IPS-11a (cell line): ENCODE data around the gene TRPM3.

Source experiments
- H3K4me3 ChIP-seq: one replicate; pipeline ENCODE4 v1.5.1; 2013; ENCODE audit warnings: low read depth, low read length, control low read depth

TRPM3 gene

GRCh38 chr9:70564468-70565335 is 556.7 kb downstream of the TRPM3 start:
- H3K4me3 ChIP-seq = no peak overlapping the region

DNA sequence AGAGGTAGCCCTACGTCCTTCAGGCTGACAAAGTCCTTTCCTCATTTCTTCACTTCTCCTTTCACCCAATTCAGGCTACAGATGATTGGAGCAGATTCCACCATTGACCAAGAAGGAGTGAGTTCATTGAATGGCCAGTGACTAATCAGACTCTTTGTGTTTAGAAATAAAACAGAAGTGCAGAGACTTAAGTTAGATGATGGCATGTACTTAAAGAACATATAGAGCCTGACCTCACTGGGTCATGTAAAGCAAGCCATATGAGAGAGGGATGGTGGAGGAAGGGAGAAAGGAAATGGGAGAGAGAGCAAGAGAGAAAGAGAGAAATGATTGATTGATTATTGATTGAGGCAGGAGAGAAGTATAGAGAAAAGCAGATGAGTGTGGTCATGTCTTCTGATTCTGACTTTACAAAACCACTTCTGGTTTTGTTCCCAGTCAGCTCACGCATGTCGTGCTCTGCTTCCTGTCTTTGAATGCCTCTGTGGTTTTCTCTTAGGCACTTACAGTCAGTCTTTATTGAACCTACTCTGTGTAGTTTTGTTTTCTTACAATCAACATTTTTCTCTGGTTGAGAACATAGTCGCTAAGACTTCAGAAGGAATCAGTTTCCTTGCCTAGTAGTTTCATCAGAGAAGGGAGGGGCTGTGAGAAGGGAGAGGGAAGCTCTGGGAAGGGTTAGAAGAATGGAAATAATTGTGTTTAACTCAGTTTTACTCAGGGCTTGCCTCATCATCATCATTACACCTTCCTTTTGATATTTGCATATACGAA is 557.8 kb downstream of the TRPM3 start:
- H3K4me3 ChIP-seq = no peak overlapping the region

DNA sequence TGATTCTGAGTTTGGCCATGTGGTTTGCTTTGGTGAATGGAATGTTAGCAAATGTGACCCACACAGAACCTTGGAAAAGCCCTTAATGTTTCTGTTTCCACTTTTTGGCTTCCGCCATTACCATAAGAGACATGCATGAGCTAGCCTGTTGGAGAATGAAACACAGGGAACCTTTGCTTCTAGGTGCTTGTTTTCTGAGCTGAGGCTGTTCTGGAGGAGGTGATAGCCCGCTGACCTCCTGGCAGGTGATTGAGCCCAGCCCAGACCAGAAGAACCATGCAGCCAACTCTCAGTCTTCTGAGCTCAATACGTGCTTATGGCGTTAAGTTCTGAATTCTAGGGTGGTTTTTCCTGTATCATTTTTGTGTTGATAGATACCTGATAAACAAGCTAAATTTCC is 558.4 kb downstream of the TRPM3 start:
- no peak overlapping the region for H3K4me3 ChIP-seq

DNA sequence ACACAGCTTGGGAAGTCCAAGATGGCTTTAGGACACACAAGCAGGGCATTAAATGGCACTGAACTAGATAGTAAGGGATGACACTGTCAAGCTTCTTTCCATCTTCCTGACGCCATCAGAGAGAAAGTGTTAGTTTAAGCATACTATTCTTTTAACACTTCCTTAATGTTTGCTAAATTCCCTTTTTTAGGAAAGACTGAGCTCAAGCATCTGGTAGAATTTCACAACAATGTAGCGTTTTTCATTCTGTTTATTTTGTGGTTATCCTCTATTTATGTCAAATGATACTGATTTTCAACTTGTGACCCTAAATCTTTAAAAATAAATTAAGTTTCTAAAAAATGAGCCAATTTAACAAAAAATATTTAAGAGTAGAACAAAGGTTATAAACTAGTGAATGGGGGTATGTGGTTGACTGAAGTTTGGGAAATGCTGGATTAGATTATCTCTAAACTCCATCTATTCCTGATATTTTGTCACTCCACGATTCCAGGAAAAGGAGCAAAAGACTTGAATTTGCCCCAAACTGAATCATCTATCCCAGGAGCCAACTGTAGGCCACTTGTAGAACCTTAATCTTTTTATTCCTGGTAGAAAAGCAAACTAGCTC is 559.5 kb downstream of the TRPM3 start:
- no peak overlapping the region for H3K4me3 ChIP-seq

GRCh38 chr9:70561111-70561510 is 560.3 kb downstream of the TRPM3 start:
- H3K4me3 ChIP-seq = no peak overlapping the region

DNA sequence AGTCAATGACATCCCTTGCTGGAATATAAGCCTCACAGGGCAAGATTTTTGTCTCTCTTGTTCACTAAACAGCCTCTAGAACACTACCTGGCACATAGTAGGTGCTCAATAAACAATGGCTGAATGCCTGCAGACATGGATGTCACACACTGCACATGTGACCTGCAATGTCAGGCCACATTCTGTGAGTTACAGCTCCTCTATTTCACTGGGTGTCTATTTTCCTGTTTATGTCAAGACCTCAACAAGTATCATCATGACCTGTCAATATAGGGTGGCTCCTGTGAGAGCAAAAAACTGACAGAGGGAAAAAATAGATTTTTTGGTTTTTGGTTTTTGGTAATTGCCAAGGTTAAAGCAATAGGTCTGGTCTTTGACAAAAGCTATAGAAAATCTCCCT is 562.3 kb downstream of the TRPM3 start:
- no peak overlapping the region for H3K4me3 ChIP-seq

- no peak overlapping the region for H3K4me3 ChIP-seq
Observed at GRCh38 chr9:70557661-70558369, 563.6 kb downstream of the TRPM3 start.

DNA sequence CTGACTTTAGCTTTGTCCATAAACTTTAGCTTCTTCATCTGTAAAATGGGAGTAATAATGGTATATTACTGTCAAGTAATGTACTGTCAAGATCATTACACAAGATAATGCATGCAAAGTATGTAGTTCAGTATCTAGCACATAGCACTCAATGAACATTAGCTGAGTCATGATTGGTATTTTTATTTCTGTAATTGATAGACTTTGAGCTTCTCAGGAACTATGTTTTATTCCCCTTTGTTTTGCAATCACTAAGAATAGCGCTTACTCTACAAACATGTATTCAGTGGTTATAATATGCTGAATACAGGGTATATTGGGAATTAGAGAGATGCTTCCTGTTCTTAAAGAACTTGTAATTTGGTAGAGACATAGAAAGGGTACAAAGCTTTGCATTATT is 564.6 kb downstream of the TRPM3 start:
- no peak overlapping the region for H3K4me3 ChIP-seq

DNA sequence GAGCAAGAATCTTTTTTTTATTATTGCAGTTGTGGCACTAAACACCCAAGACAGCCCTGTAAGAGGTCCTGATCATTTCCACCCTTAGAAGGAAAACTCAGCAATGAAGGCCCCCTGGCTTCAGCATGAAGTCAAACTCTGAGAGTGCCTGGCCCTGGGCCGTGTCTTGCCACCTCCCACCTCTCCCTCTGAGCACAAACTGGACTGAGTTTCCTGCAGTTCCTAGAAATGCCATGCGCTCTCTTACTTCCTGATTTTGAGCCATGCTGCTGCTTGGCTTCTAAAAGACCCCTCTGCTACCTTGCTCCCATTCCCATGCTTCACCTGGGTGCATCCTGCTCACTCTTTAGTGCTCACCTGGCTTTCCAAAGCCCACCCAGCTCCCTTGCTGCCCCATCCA is 566.5 kb downstream of the TRPM3 start:
- H3K4me3 ChIP-seq = no peak overlapping the region

DNA sequence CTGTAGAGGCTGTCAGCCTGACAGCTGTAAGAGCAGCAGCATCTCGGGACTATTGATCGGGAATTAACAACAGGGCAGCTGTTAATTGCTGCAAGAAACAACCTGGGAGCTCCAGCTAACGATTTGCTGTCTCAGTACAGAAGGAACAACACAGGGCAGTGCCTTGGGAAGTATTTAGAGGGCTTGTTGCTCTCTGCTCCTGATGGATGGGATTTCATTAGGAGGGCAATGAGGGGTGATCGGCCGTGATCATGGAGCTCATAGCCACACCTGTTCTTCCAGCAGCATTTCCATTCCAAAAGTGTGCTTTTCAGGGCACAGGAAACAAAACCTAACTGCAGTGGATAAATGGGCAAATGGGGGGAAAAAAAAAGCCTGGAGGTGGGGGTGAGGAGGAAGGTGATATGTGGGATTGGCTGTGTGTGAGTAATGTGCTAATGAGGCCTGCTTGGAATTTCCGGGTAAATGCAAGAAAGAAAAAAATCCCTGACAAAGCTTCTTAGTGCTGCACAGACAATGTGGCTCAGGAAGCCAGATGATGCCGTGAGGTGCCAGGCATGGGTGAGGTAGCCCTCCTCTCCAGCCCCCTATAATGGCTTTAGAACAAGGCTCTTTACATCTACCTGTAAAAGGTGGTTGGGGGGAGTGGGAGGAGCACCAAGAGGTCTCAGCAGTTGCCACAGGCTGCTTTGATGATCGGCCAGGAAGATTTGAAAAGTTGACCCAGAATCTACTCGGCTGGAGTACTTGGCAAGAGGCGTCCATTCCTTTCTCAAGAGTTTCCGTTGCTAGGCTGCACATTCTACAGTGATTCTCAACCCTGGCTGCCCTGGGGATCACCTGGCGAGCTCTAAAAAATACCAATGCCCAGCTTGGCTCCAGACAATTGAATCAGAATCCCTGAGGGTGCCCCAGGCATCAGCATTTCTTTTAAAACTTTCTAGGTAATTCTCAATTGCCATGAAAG is 567.4 kb downstream of the TRPM3 start:
- no peak overlapping the region for H3K4me3 ChIP-seq

DNA sequence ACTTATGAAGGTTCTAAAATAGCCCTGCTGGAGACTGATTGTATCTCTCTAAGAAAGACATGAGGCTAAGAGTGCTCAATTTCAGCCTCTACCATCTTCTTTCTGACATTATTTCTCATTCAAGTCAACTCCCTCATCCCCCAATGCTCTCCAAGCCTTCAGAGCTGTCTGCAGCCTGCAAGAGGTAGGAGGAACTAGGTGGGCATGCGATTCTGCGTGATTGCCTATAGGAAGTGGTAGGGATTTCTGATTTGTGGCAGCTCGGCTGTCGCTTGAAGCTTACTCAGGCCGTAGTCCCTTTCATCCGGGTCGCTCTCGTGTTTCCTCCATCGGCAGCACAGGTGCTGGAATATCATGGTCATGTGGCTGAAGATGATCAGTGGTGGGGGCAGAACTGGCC is 568.9 kb downstream of the TRPM3 start:
- H3K4me3 ChIP-seq = no peak overlapping the region

DNA sequence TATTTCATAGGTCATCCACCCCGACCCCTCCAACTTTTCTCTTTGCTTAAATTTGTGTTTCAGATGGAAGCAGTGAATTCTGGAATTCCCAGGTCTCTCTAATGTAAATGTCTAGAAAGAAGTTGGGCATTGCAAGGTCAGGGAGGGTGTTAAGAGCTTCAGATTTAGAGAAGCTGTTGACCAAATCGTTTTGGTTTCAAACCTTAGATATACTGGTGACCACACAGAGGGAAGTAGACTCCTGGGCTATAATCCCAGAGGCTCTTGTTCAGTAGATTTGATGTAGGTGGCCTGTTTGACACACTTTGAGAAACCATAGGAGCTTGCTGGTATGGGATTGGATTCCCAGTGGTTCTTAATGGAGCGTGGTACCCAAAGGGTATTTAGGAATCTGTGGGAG is 569.6 kb downstream of the TRPM3 start:
- no peak overlapping the region for H3K4me3 ChIP-seq

DNA sequence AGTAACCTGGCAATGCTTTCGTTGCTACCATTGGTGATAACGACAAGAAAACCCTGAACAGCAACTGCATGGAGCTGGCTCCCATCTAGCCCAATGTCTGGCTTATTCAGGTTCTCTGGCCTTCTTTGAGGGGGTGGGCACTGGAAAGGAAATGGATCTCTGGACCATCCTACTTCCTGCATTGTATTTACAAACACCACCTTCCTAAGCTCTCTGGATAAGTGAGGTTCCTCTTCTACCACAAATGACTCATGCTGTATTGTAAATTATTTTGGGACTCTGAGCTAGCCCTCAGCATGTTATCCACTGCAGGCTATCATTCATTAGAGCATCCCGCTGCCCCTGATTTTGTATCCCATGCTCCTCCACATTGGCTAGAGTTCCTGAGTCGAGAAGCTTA is 570.0 kb downstream of the TRPM3 start:
- H3K4me3 ChIP-seq = no peak overlapping the region

GRCh38 chr9:70549926-70550325 is 571.5 kb downstream of the TRPM3 start:
- no peak overlapping the region for H3K4me3 ChIP-seq

DNA sequence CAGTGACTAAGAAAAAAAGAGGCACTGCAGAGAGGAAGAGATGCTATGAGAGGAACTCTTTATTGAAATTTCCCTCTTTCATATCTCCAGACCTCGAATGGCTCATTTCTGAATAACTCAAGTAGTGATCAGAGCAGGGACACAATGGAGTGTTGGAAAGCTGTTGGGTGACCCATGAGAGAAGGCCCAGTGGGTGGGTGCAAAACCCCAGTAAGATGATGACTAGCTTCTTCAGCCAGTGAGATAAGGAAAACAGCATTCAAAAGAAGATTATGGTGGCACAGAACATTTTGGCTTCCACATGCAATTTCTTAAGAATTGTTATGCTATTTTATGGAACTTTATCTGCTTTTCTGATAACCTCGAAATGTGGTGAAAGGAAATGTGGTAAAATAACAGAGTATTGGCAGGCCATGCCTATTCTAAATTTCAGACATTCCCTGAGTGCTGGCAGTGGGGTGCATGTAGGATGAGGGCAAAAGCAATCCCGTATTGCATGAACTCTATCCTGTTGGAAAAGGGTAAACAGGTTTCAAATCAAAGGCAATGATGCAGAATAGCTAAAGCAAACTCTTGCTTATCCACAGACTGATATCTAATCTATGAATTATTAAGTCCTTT is 579.0 kb downstream of the TRPM3 start:
- no peak overlapping the region for H3K4me3 ChIP-seq

DNA sequence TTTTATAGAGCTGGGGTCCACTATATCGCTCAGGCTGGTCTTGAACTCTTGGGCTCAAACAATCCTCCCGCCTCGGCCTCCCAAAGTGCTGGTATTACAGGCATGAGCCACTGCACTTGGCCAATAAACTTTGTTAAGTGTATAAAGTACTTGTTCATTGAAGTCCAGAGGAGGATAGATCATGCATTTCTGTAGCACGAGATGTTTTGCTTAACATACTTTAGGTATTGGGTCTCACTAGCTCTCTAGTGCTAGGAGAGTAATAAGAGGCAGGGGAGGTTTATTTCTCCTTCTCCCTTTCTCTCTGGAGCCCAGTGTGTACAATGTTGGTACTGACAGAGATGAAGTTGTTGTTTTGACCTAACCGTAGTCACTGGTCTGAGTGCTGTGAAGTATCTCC is 581.4 kb downstream of the TRPM3 start:
- no peak overlapping the region for H3K4me3 ChIP-seq

GRCh38 chr9:70539526-70539925 is 581.9 kb downstream of the TRPM3 start:
- no peak overlapping the region for H3K4me3 ChIP-seq

- H3K4me3 ChIP-seq = no peak overlapping the region
Observed at GRCh38 chr9:70539001-70539400, 582.4 kb downstream of the TRPM3 start.

DNA sequence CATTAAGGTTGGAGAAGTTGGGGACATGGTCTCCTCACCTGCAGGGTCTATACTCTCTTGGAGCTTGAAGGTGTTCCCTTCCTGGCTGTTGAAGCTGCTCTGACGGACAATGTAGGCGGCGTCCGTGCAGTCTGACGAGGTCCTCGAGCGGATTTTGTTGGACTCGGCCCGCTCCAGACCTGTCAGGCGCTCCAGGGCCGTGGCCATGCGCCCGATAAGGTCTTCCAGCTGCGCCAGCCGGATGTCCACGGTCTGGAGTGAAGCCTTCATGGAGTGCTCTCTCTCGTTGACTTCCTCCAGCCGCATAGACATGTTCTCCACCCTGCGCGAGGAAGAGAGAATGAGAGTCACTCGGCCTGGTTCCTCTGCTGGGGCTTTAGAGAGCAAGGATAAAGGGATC is 584.3 kb downstream of the TRPM3 start:
- no peak overlapping the region for H3K4me3 ChIP-seq
